CD4-positive, CD25-positive, alpha-beta regulatory T cell (primary cell): ENCODE data around the gene ADAMTS8. TPM values are rescaled to one million over a fixed set of nuclear protein-coding genes. Genes with fewer than 3 reads are reported as not detected.
A peak's percentile ranks its signal among the peaks of the same experiment; 100 is the strongest.

Source experiments
- ATAC-seq, 2 donors: fragments of 150-1000 bp; cut with Tn5 transposase; one replicate each; pipeline ENCODE4 v1.10.0; 2021; ENCODE audit warnings: low read depth in 2 of 2, moderate number of reproducible peaks in 2 of 2, moderate library complexity in 1 of 2
- DNase-seq, 3 donors: peaks; one replicate each; pipeline versions ENCODE4 v3.0.0 to v3.0.0-alpha.2; 2012 to 2022; ENCODE audit warnings: mixed read lengths in 1 of 3
- H3K27ac ChIP-seq: one replicate; pipeline ENCODE4 v1.7.0; 2013; ENCODE audit warnings: mild to moderate bottlenecking, low read length; ENCODE audit not compliant: insufficient read depth, poor library complexity, severe bottlenecking
- H3K27me3 ChIP-seq: one replicate; pipeline ENCODE4 v1.7.0; 2013; ENCODE audit warnings: low read length; ENCODE audit not compliant: control insufficient read depth, insufficient read depth
- H3K36me3 ChIP-seq: one replicate; pipeline ENCODE4 v1.7.0; 2013; ENCODE audit warnings: mild to moderate bottlenecking, low read length, moderate library complexity; ENCODE audit not compliant: control insufficient read depth, insufficient read depth
- H3K4me1 ChIP-seq: 2 replicates; pipeline ENCODE4 v1.7.0; 2013; ENCODE audit warnings: mild to moderate bottlenecking, low read length; ENCODE audit not compliant: insufficient read depth, control insufficient read depth, poor library complexity, severe bottlenecking
- H3K4me3 ChIP-seq: one replicate; pipeline ENCODE4 v1.7.0; 2013; ENCODE audit warnings: low read depth, mild to moderate bottlenecking, low read length, moderate library complexity
- H3K9me3 ChIP-seq, 2 experiments: 1 replicate in 1 of 2; 2 replicates in 1 of 2; pipeline ENCODE4 v1.7.0; 2013; ENCODE audit warnings: low read length in 2 of 2, mild to moderate bottlenecking in 1 of 2, moderate library complexity in 1 of 2; ENCODE audit not compliant: control insufficient read depth in 2 of 2
- H3K27ac Mint-ChIP-seq, 3 donors: one replicate each; pipeline ENCODE4 v1.8.0; 2020 to 2022; ENCODE audit warnings: mild to moderate bottlenecking in 3 of 3, mixed read lengths in 3 of 3, moderate library complexity in 2 of 3
- H3K27me3 Mint-ChIP-seq: one replicate; pipeline ENCODE4 v1.8.0; 2022; ENCODE audit warnings: mild to moderate bottlenecking, mixed read lengths
- H3K36me3 Mint-ChIP-seq: one replicate; pipeline ENCODE4 v1.8.0; 2020; ENCODE audit warnings: mixed read lengths
- H3K4me1 Mint-ChIP-seq, 4 donors: one replicate each; pipeline ENCODE4 v1.8.0; 2020 to 2022; ENCODE audit warnings: mixed read lengths in 4 of 4, mild to moderate bottlenecking in 1 of 4
- H3K4me3 Mint-ChIP-seq, 4 donors: one replicate each; pipeline ENCODE4 v1.8.0; 2020 to 2022; ENCODE audit warnings: mild to moderate bottlenecking in 4 of 4, mixed read lengths in 4 of 4, moderate library complexity in 3 of 4
- H3K9me3 Mint-ChIP-seq, 7 donors: one replicate each; pipeline ENCODE4 v1.8.0; 2020 to 2022; ENCODE audit warnings: mixed read lengths in 7 of 7, mild to moderate bottlenecking in 3 of 7, moderate library complexity in 2 of 7
- polyA plus RNA-seq, 4 donors: library from polyadenylated mRNA; unstranded; fragments of 300-500 nt; fragmentation: Illumina TruSeq; gene quantifications; one replicate each; pipeline ENCODE4 v1.2.3, GENCODE V29; 2021
- total RNA-seq: library from RNA; stranded (reverse); gene quantifications from one replicate; pipeline ENCODE4 v1.2.3, GENCODE V29; 2022

ADAMTS8 gene
- total and polyA plus RNA-seq, 5 donors from 2014 or later = 0.18 TPM; not detected in 4

DNA sequence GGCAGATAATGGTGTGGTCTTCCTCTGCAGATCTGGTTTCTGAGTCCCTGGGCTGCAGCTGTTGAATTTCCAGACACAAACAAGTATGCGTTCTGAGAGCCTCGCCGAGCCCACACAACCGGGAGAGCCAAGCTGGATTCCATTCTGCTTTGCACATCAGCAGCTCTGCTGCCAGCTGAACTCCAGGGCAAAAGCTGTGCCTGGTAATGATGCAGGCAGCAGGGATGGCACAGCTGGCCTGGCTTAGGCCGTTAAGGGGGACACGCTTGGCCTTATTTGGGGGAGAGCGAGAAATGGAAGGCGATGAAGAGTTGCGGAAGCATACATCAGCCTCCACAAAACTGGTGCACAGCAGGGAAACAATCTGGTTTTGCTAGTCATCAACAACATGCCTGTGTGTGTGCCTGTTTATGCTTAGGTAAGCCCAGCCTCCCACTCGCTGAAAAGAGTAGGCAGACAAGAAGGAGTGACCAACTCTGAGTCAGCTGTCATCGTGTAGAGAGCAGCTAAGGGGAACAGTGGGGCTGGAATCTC lies 25.1 kb downstream of the ADAMTS8 start:
- Histone ChIP-seq H3K9me3 (no peaks in the 10 kb centered on the region), H3K36me3 (no peaks in the 10 kb centered on the region), H3K27me3 (no peaks in the 10 kb centered on the region), H3K27ac (no peak overlapping the region), H3K4me3 (no peak overlapping the region), H3K4me1 (peaks cover 4% of the 10 kb centered on the region)
- no peak overlapping the region for H3K27ac Mint-ChIP-seq
- peaks cover 11% of the 10 kb centered on the region for H3K27me3 Mint-ChIP-seq
- ATAC-seq = no peak
- peaks cover 0 to 11% (median 0%) of the 10 kb centered on the region in 4 donors for H3K4me1 Mint-ChIP-seq
- H3K9me3 Mint-ChIP-seq = no peaks in the 10 kb centered on the region
- no peak for DNase-seq
- H3K36me3 Mint-ChIP-seq = no peaks in the 10 kb centered on the region
- H3K4me3 Mint-ChIP-seq = no peak overlapping the region

DNA sequence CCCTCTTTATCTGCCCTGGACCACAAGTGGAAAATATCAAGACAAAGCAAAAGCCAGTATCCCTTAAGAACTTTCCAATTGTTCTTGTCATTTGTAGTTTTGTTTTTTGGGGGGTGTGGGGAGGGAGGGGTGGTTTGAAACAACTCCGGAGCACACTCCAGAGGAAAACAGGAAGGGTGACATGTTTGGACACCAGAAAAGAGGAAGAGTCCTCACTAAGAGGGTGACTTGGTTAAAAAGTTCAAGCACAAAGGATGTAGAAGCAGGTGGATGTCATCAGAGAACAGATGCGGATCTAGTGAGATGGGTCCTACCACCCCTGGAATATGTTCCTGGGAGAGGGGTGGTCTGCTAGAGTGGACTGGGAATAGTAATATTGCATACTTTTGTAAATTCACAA lies 25.8 kb downstream of the ADAMTS8 start:
- H3K27ac ChIP-seq = no peak overlapping the region
- H3K4me3 ChIP-seq = no peak overlapping the region
- ATAC-seq (no peak), DNase-seq (no peak)
- peaks cover 0 to 11% (median 0%) of the 10 kb centered on the region in 4 donors for H3K4me1 Mint-ChIP-seq
- H3K27me3 Mint-ChIP-seq = peaks cover 16% of the 10 kb centered on the region
- peaks cover 4% of the 10 kb centered on the region for H3K4me1 ChIP-seq
- H3K9me3 Mint-ChIP-seq = no peaks in the 10 kb centered on the region
- H3K27ac Mint-ChIP-seq = no peak overlapping the region
- no peak overlapping the region for H3K4me3 Mint-ChIP-seq
- no peaks in the 10 kb centered on the region for H3K9me3 ChIP-seq
- H3K36me3 Mint-ChIP-seq = no peaks in the 10 kb centered on the region
- no peaks in the 10 kb centered on the region for H3K36me3 ChIP-seq
- no peaks in the 10 kb centered on the region for H3K27me3 ChIP-seq

DNA sequence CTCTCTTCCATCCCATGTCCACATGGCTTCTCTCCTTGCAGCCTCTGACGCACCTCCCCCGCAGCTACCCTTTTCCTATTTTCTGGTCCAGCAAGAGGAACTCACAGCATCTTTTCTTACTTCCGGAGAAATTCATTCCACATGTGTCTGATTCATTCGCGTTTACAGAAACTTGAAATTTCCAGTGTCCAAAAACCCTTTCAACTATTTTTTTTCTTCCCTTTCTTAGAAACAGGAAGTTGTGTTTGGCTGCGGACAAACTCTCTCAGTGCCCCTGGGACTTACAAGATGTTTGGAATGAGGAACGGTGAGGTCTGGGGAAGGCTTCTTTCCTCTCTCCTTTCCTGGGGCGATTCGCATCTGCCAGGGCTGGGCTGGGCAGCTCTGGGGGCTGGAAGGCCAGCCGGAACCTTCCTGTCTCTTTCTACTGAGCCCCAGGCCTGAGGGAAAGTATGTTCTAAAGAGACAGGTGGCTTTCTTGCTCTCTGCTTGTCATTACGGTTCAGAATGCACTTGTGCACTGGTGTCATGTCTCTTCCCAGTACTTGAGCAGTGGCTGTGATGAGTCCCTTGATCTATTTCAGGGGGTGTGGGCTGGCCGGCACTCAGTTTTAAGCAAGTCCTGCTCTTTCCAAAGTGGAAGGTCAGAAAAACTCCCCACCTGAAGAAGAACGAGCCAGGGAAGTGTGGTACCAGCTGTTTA lies 27.5 kb downstream of the ADAMTS8 start:
- Mint-ChIP-seq H3K4me3 (no peak overlapping the region), H3K27ac (no peak overlapping the region), H3K27me3 (peaks cover 21% of the 10 kb centered on the region), H3K36me3 (no peaks in the 10 kb centered on the region), H3K4me1 (peaks cover 0 to 11% (median 0%) of the 10 kb centered on the region in 4 donors), H3K9me3 (no peaks in the 10 kb centered on the region)
- Histone ChIP-seq H3K9me3 (no peaks in the 10 kb centered on the region), H3K4me3 (no peak overlapping the region), H3K27ac (no peak overlapping the region), H3K27me3 (no peaks in the 10 kb centered on the region), H3K4me1 (peaks cover 4% of the 10 kb centered on the region), H3K36me3 (no peaks in the 10 kb centered on the region)
- no peak for ATAC-seq
- DNase-seq = no peak

DNA sequence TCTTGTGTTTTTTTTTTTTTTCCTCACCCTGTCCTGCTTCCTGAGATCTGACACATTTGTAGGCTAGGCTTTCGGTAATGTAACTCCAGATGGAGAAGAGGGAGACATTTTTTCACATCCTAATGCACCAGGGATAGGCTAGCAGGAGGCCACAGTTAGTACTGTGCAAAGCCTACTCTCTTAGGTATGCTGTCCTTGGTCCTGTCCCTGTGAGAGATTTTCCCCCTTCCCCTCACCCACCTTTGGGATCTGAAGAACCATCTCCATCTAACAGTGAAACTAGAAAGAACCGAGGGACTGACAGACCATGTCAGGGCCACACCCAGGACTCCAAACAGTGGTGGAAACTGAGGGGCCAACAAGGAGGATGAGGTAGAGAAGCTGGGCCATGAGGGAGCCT lies 29.2 kb downstream of the ADAMTS8 start:
- H3K4me1 Mint-ChIP-seq = peaks cover 0 to 11% (median 0%) of the 10 kb centered on the region in 4 donors
- no peaks in the 10 kb centered on the region for H3K36me3 Mint-ChIP-seq
- DNase-seq (no peak), ATAC-seq (no peak)
- Histone ChIP-seq H3K36me3 (no peaks in the 10 kb centered on the region), H3K9me3 (no peaks in the 10 kb centered on the region), H3K4me3 (no peak overlapping the region), H3K4me1 (peaks cover 4% of the 10 kb centered on the region), H3K27ac (no peak overlapping the region), H3K27me3 (no peaks in the 10 kb centered on the region)
- no peak overlapping the region for H3K27ac Mint-ChIP-seq
- peaks cover 21% of the 10 kb centered on the region for H3K27me3 Mint-ChIP-seq
- no peak overlapping the region for H3K4me3 Mint-ChIP-seq
- no peaks in the 10 kb centered on the region for H3K9me3 Mint-ChIP-seq

DNA sequence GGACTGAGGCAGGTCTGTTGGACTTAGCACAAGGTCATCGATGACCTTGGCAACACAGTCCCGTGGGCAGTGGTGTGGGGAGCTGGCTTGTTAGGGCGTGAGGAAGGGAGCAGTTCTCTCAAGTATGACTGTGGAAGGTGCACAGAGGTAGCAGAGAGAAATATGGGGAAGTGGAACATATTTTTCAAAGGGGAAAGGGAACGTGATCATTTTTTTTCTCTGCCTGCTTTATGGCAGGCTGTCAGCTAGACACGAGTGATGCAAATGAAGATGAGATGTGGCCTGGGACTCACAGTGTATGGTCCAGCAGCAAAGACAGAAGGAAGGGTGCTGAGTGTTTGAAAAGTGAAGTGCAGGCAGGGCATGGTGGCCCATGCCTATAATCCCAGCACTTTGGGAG lies 30.6 kb downstream of the ADAMTS8 start:
- Histone ChIP-seq H3K27me3 (no peaks in the 10 kb centered on the region), H3K27ac (no peak overlapping the region), H3K4me3 (no peak overlapping the region), H3K4me1 (peaks cover 4% of the 10 kb centered on the region), H3K36me3 (no peaks in the 10 kb centered on the region), H3K9me3 (no peaks in the 10 kb centered on the region)
- no peak overlapping the region for H3K27ac Mint-ChIP-seq
- H3K27me3 Mint-ChIP-seq = peaks cover 21% of the 10 kb centered on the region
- no peaks in the 10 kb centered on the region for H3K36me3 Mint-ChIP-seq
- no peak overlapping the region for H3K4me3 Mint-ChIP-seq
- ATAC-seq (no peak), DNase-seq (no peak)
- H3K4me1 Mint-ChIP-seq = peaks cover 0 to 11% (median 0%) of the 10 kb centered on the region in 4 donors
- no peaks in the 10 kb centered on the region for H3K9me3 Mint-ChIP-seq

DNA sequence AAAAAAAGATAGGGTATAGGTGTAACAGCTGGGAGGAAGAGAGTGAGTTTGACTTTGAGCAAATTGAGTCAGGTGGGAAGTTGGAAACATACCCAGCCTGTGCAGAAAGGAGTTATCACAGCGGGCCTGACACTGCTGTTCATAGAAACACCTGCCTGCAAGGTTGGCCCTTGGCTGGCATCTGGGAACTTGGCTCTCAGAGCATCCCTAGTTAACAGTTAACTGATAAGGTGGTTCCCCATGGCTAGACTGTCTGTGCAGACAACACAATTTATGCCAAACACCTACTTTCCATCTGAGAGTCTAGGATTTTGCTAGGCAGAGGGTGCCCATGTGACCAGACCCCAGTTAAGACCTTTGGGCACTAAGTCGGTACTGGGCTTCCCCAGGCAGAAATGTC lies 31.4 kb downstream of the ADAMTS8 start:
- peaks cover 4% of the 10 kb centered on the region for H3K4me1 ChIP-seq
- no peak overlapping the region for H3K4me3 ChIP-seq
- ATAC-seq = no peak
- Mint-ChIP-seq H3K4me3 (no peak overlapping the region), H3K27me3 (peaks cover 22% of the 10 kb centered on the region), H3K27ac (no peak overlapping the region), H3K9me3 (no peaks in the 10 kb centered on the region), H3K36me3 (no peaks in the 10 kb centered on the region), H3K4me1 (peaks cover 0 to 11% (median 0%) of the 10 kb centered on the region in 4 donors)
- no peaks in the 10 kb centered on the region for H3K9me3 ChIP-seq
- H3K27me3 ChIP-seq = no peaks in the 10 kb centered on the region
- H3K36me3 ChIP-seq = no peaks in the 10 kb centered on the region
- no peak overlapping the region for H3K27ac ChIP-seq
- DNase-seq = no peak

DNA sequence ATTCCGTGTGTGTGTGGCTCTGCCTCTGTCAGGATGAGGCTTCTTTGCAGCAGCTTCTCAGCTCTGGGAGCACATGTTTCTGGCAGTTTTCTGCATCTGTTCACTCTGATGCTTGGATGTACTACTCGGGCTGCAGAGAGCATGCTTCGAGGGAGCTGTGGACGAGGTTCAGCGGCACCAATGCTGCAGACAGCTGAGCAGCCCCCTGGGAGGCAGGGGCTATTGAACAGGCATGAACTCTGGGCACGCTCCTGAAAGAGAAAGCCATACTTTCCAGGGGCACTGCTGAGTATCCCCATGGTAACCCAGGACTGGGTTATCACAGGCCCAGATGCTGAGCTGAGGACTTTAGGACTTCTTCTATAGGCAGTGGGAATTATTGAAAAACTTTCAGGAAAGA lies 33.8 kb downstream of the ADAMTS8 start:
- Mint-ChIP-seq H3K36me3 (no peaks in the 10 kb centered on the region), H3K27ac (no peak overlapping the region), H3K4me3 (no peak overlapping the region), H3K4me1 (peaks cover 0 to under 1% (median under 1%) of the 10 kb centered on the region in 4 donors), H3K9me3 (no peaks in the 10 kb centered on the region), H3K27me3 (peaks cover 17% of the 10 kb centered on the region)
- Histone ChIP-seq H3K36me3 (no peaks in the 10 kb centered on the region), H3K4me1 (no peaks in the 10 kb centered on the region), H3K27ac (no peak overlapping the region), H3K4me3 (no peak overlapping the region), H3K27me3 (no peaks in the 10 kb centered on the region), H3K9me3 (no peaks in the 10 kb centered on the region)
- ATAC-seq (no peak), DNase-seq (no peak)

DNA sequence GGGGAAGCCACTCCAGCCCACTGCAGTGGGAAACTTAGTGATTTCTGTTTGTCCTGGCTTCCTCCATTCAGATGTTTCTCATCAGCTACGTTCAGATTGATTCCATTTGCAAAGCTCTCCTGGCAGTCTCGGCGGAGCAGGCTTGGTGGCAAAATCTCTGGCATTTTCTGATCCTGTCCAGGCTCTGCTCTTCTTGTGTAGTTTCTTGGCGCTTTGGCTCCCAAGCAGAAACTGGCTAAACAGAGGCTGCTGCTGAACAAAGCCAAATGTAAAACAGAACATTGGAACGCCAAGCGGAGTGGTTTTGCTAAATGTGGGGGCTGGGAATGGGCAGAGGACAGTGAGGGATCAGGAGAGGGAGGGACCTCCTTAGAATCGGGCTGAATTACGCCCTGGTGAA lies 36.7 kb downstream of the ADAMTS8 start:
- Histone ChIP-seq H3K36me3 (no peaks in the 10 kb centered on the region), H3K27me3 (no peaks in the 10 kb centered on the region), H3K4me3 (no peak overlapping the region), H3K9me3 (no peaks in the 10 kb centered on the region), H3K4me1 (peaks cover 5% of the 10 kb centered on the region), H3K27ac (no peak overlapping the region)
- Mint-ChIP-seq H3K9me3 (no peaks in the 10 kb centered on the region), H3K4me1 (peaks cover 6 to 15% (median 10%) of the 10 kb centered on the region in 4 donors), H3K4me3 (no peak overlapping the region), H3K36me3 (no peaks in the 10 kb centered on the region), H3K27me3 (peaks cover 5% of the 10 kb centered on the region), H3K27ac (peak overlapping the region in 1 of 3 donors; percentile 27)
- DNase-seq (no peak), ATAC-seq (no peak)
